ENCODE data around the gene PRKAG2. TPM values are rescaled to one million over a fixed set of nuclear protein-coding genes. Genes with fewer than 3 reads are reported as not detected.

The PRKAG2 gene
- total and polyA plus RNA-seq, 8 donors: 19.9 to 302 (median 60.9) TPM

DNA sequence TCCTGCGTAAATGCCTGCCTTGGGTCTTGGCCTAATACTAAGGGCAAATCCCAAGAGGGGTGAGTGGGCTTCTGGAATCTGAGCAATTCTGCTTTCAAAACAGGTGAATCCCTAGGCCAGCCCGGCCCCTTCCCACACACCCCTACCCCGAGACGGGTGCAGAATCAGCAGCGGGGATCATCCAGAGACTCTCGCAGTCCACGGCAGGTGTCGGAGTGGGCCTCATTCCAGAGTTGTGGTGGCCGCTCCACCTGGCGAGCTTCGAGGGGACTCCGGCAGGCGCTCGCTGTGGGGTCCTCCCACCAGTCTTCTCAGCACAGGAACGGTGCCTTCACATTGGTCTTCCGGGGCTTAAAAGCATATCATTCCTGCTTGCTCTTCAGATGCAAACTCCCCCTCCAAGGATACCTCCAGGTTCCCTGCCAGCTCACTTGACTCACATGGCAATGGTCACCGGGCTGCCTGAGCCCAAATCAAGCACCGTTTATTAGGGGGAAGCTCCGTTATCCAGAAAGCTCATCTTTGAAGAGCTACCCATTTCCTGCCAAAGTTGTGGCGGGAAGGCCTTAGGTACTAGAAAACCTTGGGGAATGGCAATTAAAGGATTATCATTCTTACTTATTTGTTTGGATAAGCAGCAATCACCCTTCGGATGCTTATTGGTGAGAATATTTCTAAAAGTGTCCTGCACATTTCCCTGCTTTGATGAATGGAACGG, 67.6 kb downstream of the PRKAG2 start:
- Histone ChIP-seq H3K27me3 (no peaks in the 10 kb centered on the region), H3K4me3 (no peak overlapping the region), H3K27ac (peak overlapping the region in 4 of 5 donors; percentile 25 to 79 (median 74)), H3K4me1 (peaks cover 22 to 63% (median 46%) of the 10 kb centered on the region in 4 donors), H3K36me3 (peaks cover 0 to 3% (median 0%) of the 10 kb centered on the region in 4 donors), H3K9me3 (no peaks in the 10 kb centered on the region)
- 87 to 91% (median 90%) methylated on average over 16 to 22 of the region's 22 CpGs for WGBS, 5 donors
- TF ChIP-seq POLR2A (IDR thresholded peaks at IDR 0.05): no peak
- TF ChIP-seq, protein P1, sequence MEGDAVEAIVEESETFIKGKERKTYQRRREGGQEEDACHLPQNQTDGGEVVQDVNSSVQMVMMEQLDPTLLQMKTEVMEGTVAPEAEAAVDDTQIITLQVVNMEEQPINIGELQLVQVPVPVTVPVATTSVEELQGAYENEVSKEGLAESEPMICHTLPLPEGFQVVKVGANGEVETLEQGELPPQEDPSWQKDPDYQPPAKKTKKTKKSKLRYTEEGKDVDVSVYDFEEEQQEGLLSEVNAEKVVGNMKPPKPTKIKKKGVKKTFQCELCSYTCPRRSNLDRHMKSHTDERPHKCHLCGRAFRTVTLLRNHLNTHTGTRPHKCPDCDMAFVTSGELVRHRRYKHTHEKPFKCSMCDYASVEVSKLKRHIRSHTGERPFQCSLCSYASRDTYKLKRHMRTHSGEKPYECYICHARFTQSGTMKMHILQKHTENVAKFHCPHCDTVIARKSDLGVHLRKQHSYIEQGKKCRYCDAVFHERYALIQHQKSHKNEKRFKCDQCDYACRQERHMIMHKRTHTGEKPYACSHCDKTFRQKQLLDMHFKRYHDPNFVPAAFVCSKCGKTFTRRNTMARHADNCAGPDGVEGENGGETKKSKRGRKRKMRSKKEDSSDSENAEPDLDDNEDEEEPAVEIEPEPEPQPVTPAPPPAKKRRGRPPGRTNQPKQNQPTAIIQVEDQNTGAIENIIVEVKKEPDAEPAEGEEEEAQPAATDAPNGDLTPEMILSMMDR (IDR thresholded peaks at IDR 0.05): no peak
- no peak for TF ChIP-seq POLR2AphosphoS5 (IDR thresholded peaks at IDR 0.05)
- no peak for TF ChIP-seq EP300 (IDR thresholded peaks at IDR 0.05)
- intact Hi-C loops (cut with DNase I; ENCODE audit: low total_unique reads): no loop called here
- DNase-seq: no peak

DNA sequence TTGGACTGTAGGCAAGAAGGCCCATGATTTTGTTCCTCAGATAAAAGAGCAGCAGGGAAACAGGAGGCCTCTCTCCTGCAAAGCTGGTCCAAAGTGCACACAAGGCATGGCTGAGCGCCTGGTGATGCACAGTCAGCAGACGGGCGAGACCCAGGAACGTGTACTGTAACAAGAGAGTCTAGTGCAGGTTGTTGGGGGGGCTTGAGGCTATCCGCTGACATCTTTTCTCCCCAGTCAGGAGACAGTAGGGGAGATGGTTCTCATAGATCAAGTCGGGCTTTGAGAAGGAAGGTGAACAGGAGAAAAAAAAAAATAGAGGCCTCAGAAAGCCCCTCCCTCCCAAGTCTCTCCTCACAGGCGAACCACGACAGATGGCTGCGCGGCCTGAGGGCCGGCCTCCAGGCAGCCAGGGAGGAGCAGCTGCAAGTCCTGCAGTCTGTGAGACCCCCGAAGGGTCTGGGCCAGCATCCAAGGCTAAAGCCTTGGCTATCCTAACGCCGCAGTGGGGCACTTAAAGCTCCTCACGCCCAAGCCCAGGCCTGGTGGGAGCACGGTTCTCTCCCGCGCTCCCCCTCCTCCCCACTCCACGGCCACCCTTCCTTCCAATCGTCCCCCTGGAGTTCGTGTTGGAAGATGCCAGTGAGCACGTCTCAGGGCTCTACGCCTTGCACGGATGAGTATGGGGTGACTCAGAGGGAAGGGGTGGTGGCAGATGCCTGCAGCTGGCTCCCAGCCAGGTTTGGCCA, 68.3 kb downstream of the PRKAG2 start:
- DNase-seq: peak; percentile 64 to 80
- intact Hi-C loops (cut with DNase I; ENCODE audit: low total_unique reads): no loop called here
- Histone ChIP-seq H3K9me3 (no peaks in the 10 kb centered on the region), H3K27ac (peak overlapping the region in 4 of 5 donors; percentile 75 to 86 (median 78)), H3K27me3 (no peaks in the 10 kb centered on the region), H3K4me1 (peaks cover 22 to 68% (median 51%) of the 10 kb centered on the region in 4 donors), H3K36me3 (peaks cover 0 to 3% (median 0%) of the 10 kb centered on the region in 4 donors), H3K4me3 (no peak overlapping the region)
- no peak for TF ChIP-seq POLR2A (IDR thresholded peaks at IDR 0.05)
- no peak for TF ChIP-seq POLR2AphosphoS5 (IDR thresholded peaks at IDR 0.05)
- TF ChIP-seq EP300 (IDR thresholded peaks at IDR 0.05): no peak
- TF ChIP-seq, protein P1 (IDR thresholded peaks at IDR 0.05): no peak
- 73 to 84% (median 78%) methylated on average over 24 of the region's 24 CpGs for WGBS, 5 donors

DNA sequence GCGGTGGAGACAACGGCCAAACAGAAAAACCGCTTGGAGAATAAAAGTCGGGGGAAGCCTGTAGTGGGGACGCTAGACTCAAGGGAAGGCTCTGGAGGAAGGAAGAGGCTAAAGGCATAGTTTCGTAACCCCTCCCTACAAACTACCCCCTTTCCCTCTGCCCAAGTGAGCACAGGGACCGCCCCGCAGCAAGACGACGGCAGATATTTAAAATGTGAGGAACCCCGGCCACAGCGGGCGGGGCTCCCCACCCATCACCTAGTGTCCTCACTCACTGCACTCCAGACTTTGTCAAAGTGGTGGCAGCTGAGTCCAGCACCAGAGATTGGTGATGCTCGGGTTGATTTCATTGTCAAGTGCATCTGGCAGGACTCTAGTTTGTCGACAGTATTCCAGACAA, 69.1 kb downstream of the PRKAG2 start:
- DNase-seq: no peak
- peaks cover 0 to 3% (median 0%) of the 10 kb centered on the region in 4 donors for H3K36me3 ChIP-seq
- H3K4me1 ChIP-seq: peaks cover 22 to 74% (median 51%) of the 10 kb centered on the region in 4 donors
- H3K27ac ChIP-seq: peak overlapping the region in 4 of 5 donors; percentile 75 to 86 (median 78)
- no peaks in the 10 kb centered on the region for H3K9me3 ChIP-seq
- intact Hi-C loops (cut with DNase I; ENCODE audit: low total_unique reads): no loop called here
- no peak overlapping the region for H3K4me3 ChIP-seq
- TF ChIP-seq POLR2AphosphoS5 (IDR thresholded peaks at IDR 0.05): no peak
- TF ChIP-seq, protein P1 (IDR thresholded peaks at IDR 0.05): no peak
- no peak for TF ChIP-seq POLR2A (IDR thresholded peaks at IDR 0.05)
- TF ChIP-seq EP300 (IDR thresholded peaks at IDR 0.05): no peak
- 80 to 92% (median 90%) methylated on average over 15 of the region's 15 CpGs for WGBS, 5 donors
- no peaks in the 10 kb centered on the region for H3K27me3 ChIP-seq

DNA sequence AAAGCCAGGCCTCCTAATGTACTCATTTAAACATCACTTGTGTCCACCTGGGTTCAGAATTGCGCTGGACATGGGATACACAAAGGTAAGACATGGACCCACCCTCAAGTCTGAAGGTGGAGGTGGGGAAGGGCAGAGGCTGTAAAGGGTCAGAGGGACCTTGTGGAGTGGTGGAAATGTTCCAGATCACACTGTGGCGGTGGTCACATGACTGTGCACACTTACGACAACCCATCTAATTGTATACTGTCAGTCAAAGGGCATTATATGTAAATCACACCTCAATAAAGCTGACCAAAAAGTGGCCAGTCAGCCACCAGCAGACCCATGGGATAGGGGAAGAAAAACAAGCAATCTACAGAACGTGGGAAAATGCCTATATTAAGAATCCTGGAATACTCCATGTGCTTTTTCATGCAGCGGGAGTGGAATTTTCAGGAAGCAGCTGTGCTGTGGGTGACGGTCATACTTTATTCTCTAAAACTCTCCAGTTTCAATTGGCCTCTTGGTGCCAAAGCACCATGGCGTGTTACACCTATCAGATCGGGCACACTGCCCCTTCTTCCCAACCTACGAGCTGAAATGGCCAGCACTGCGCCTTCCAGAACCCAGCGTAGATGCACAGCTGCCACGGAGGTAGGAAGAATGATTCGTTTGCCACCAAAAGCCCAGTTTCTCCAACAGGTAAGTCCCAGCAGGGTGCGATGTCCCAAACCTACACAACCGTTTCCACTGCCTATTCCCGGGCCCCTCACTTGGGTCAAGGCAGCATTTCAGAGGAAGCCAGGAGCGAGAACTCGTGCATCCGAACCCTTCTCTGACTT, 69.8 kb downstream of the PRKAG2 start:
- no peaks in the 10 kb centered on the region for H3K27me3 ChIP-seq
- H3K9me3 ChIP-seq: no peaks in the 10 kb centered on the region
- intact Hi-C loops (cut with DNase I; ENCODE audit: low total_unique reads): no loop called here
- TF ChIP-seq POLR2AphosphoS5 (IDR thresholded peaks at IDR 0.05) (no peak), POLR2A (IDR thresholded peaks at IDR 0.05) (no peak), EP300 (IDR thresholded peaks at IDR 0.05) (no peak)
- TF ChIP-seq, protein P1 (IDR thresholded peaks at IDR 0.05): no peak
- WGBS, 5 donors: 84 to 88% (median 87%) methylated on average over 19 of the region's 19 CpGs
- no peak overlapping the region for H3K4me3 ChIP-seq
- H3K27ac ChIP-seq: peak overlapping the region; percentile 1 to 86 (median 78)
- H3K4me1 ChIP-seq: peaks cover 29 to 81% (median 56%) of the 10 kb centered on the region in 4 donors
- no peak for DNase-seq
- H3K36me3 ChIP-seq: peaks cover 0 to 3% (median 0%) of the 10 kb centered on the region in 4 donors
